IMR-90 (cell line): ENCODE data around the gene CTDSP2. TPM values are rescaled to one million over a fixed set of nuclear protein-coding genes. Genes with fewer than 3 reads are reported as not detected.

ENCODE experiments used
- ATAC-seq: fragments of 200-7000 bp; cut with Tn5 transposase; 2 replicates; pipeline ENCODE4 v1.9.1; 2020; ENCODE audit warnings: low read depth, mild to moderate bottlenecking, moderate library complexity
- BruUV-seq: library from RNA; stranded (reverse); fragments of 400-500 nt; replicated peaks from 2 replicates; lab custom pipeline; 2021; lab: Mats Ljungman, UMichigan
- CTCF ChIA-PET: fragments of 300-600 bp; formaldehyde crosslinking; extraction: SDS; loops from one replicate; lab custom pipeline; 2021; ENCODE audit warnings: antibody characterized with exemption; lab: Yijun Ruan, JAX
- POLR2A ChIA-PET: fragments of 300-600 bp; sonication (Branson Sonifier 250); formaldehyde crosslinking; loops from one replicate; lab custom pipeline; 2022; ENCODE audit warnings: antibody characterized with exemption; ENCODE audit not compliant: unreplicated experiment; lab: Charles Lee
- DNase-seq: peaks from one replicate; pipeline ENCODE4 v3.0.0; 2013
- H2AFZ ChIP-seq: replicated peaks from 2 replicates; pipeline ENCODE3; 2013; ENCODE audit warnings: low read length, mild to moderate bottlenecking; ENCODE audit not compliant: poor library complexity
- H2AK5ac ChIP-seq: 2 replicates; pipeline ENCODE4 v1.6.1; 2013; ENCODE audit warnings: low read depth, low read length, inconsistent platforms
- H2AK9ac ChIP-seq: replicated peaks from 2 replicates; pipeline ENCODE3; 2013; ENCODE audit warnings: mild to moderate bottlenecking, low read depth, low read length, moderate library complexity; ENCODE audit not compliant: poor library complexity
- H2BK120ac ChIP-seq: 2 replicates; pipeline ENCODE4 v1.6.1; 2013; ENCODE audit warnings: low read depth, low read length, inconsistent platforms
- H2BK15ac ChIP-seq: 3 replicates; pipeline ENCODE4 v1.6.1; 2013; ENCODE audit warnings: low read depth, low read length, inconsistent platforms
- H2BK20ac ChIP-seq: 2 replicates; pipeline ENCODE4 v1.6.1; 2013; ENCODE audit warnings: low read depth, mild to moderate bottlenecking, inconsistent platforms, low read length, moderate library complexity
- H2BK5ac ChIP-seq: 2 replicates; pipeline ENCODE4 v1.6.1; 2013; ENCODE audit warnings: mild to moderate bottlenecking, low read depth, low read length, inconsistent platforms; ENCODE audit not compliant: poor library complexity, severe bottlenecking
- H3K14ac ChIP-seq: replicated peaks from 2 replicates; pipeline ENCODE4 v1.6.1; 2013; ENCODE audit warnings: low read depth, low read length, inconsistent platforms
- H3K18ac ChIP-seq: 2 replicates; pipeline ENCODE4 v1.6.1; 2013; ENCODE audit warnings: low read depth, low read length, control low read depth
- H3K23ac ChIP-seq: 2 replicates; pipeline ENCODE4 v1.6.1; 2013; ENCODE audit warnings: low read depth, low read length, inconsistent platforms
- H3K27ac ChIP-seq: 2 replicates; pipeline ENCODE4 v1.5.1; 2013; ENCODE audit warnings: mild to moderate bottlenecking, control low read depth, low read length; ENCODE audit not compliant: insufficient read depth
- H3K27me3 ChIP-seq: 2 replicates; pipeline ENCODE4 v1.6.1; 2013; ENCODE audit warnings: low read length; ENCODE audit not compliant: control insufficient read depth, insufficient read depth
- H3K36me3 ChIP-seq: 2 replicates; pipeline ENCODE4 v1.6.1; 2013; ENCODE audit warnings: low read length, mixed read lengths; ENCODE audit not compliant: control insufficient read depth, insufficient read depth
- H3K4ac ChIP-seq: 2 replicates; pipeline ENCODE4 v1.6.1; 2013; ENCODE audit warnings: low read depth, low read length, inconsistent platforms
- H3K4me1 ChIP-seq: 2 replicates; pipeline ENCODE4 v1.6.1; 2013; ENCODE audit warnings: low read length, mixed read lengths; ENCODE audit not compliant: control insufficient read depth, insufficient read depth
- H3K4me2 ChIP-seq: 2 replicates; pipeline ENCODE4 v1.6.1; 2013; ENCODE audit warnings: low read depth, mild to moderate bottlenecking, control low read depth, low read length, moderate library complexity
- H3K4me3 ChIP-seq: 2 replicates; pipeline ENCODE4 v1.5.1; 2013; ENCODE audit warnings: low read depth, mild to moderate bottlenecking, control low read depth, low read length, moderate library complexity; ENCODE audit not compliant: insufficient read depth
- H3K56ac ChIP-seq: 2 replicates; pipeline ENCODE4 v1.6.1; 2013; ENCODE audit warnings: low read length, inconsistent platforms; ENCODE audit not compliant: insufficient read depth; ENCODE audit errors: extremely low read depth
- H3K79me1 ChIP-seq, 2 experiments: 2 replicates each; pipeline ENCODE4 v1.6.1; 2013; ENCODE audit warnings: low read length in 2 of 2, inconsistent platforms in 1 of 2, low read depth in 1 of 2
- H3K9ac ChIP-seq: 2 replicates; pipeline ENCODE4 v1.6.1; 2013; ENCODE audit warnings: low read depth, low read length, control low read depth
- H3K9me1 ChIP-seq: 2 replicates; pipeline ENCODE4 v1.6.1; 2013; ENCODE audit warnings: low read length, inconsistent platforms; ENCODE audit not compliant: insufficient read depth
- H3K9me3 ChIP-seq: 2 replicates; pipeline ENCODE4 v1.6.1; 2013; ENCODE audit warnings: low read length; ENCODE audit not compliant: control insufficient read depth, insufficient read depth
- H4K20me1 ChIP-seq: 2 replicates; pipeline ENCODE4 v1.6.1; 2013; ENCODE audit warnings: low read length, inconsistent platforms; ENCODE audit not compliant: insufficient read depth
- H4K5ac ChIP-seq: 2 replicates; pipeline ENCODE4 v1.6.1; 2013; ENCODE audit warnings: mild to moderate bottlenecking, low read depth, low read length, control low read depth
- H4K8ac ChIP-seq, 2 experiments: 2 replicates each; pipeline ENCODE4 v1.6.1; 2013; ENCODE audit warnings: low read depth in 2 of 2, low read length in 2 of 2, control low read depth in 1 of 2, inconsistent platforms in 1 of 2
- H4K91ac ChIP-seq: 2 replicates; pipeline ENCODE4 v1.6.1; 2013; ENCODE audit warnings: low read depth, low read length, inconsistent platforms; ENCODE audit not compliant: insufficient read depth
- NFE2L2 ChIP-seq: fragments of 150-350 bp; IDR thresholded peaks from 2 replicates; pipeline ENCODE4 v1.6.1; 2016; ENCODE audit warnings: low read depth, mild to moderate bottlenecking, low read length
- RFX5 ChIP-seq: IDR thresholded peaks from 2 replicates; pipeline ENCODE4 v1.8.0; 2012; ENCODE audit warnings: low read depth, mild to moderate bottlenecking, low read length, moderate library complexity
- whole genome bisulfite sequencing, 2 experiments: methylation state at CpG; one replicate each; pipeline versions ENCODE4 v1.1.5 to v1.1.7; 2013; ENCODE audit warnings: missing lambda C conversion rate in 2 of 2; ENCODE audit not compliant: insufficient read length in 1 of 2; ENCODE audit errors: extremely low coverage in 2 of 2; 5-methylcytosine and 5-hydroxymethylcytosine counted together
- dilution Hi-C: fragments of 300-500 bp; cut with HindIII; formaldehyde crosslinking; loops from one replicate; pipeline ENCODE4 v1.14.3; 2018; ENCODE audit warnings: low sequenced_read_pairs; ENCODE audit not compliant: unreplicated experiment
- in situ Hi-C: fragments of 300-500 bp; cut with MboI; formaldehyde crosslinking; loops from 3 replicates; pipeline ENCODE4 v1.14.3; 2019; ENCODE audit warnings: low sequenced_read_pairs, inconsistent platforms, mixed read lengths
- intact Hi-C: fragments of 100-400 bp; cut with micrococcal nuclease; formaldehyde crosslinking; loops from 2 replicates; pipeline ENCODE4 v1.10.0; 2022
- polyA plus RNA-seq, 3 experiments: library from polyadenylated mRNA; depleted of rRNA; stranded (reverse); fragments of >200 nt; gene quantifications; 2 replicates each; pipeline ENCODE4 v1.2.3, GENCODE V29; 2012; ENCODE audit warnings: low replicate concordance in 1 of 3
- total RNA-seq: library from RNA; depleted of rRNA; stranded (reverse); fragments of >200 nt; gene quantifications from 2 replicates; pipeline ENCODE4 v1.2.3, GENCODE V29; 2012

Gene CTDSP2
- total and polyA plus RNA-seq, 2 of the 4 experiments (the other 2 are of a cell fraction) = 114 to 156 TPM

- no peak overlapping the region for H3K14ac ChIP-seq
- H3K27me3 ChIP-seq = no peaks in the 10 kb centered on the region; the same call in 1 of the 2 replicates
- no peak overlapping the region for H3K18ac ChIP-seq
- no peaks in the 10 kb centered on the region for H4K20me1 ChIP-seq
- H2AK5ac ChIP-seq = no peak overlapping the region
- in situ Hi-C loops = no loop called here
- ChIA-PET POLR2A (no interaction called here), CTCF (interaction anchor here (1.2 kb wide), 1 partner anchor 43 kb away, joined by 3 read pairs; no protein-coding TSS in a partner anchor)
- dilution Hi-C loops = no loop called here
- no peak overlapping the region for H4K5ac ChIP-seq
- no peak overlapping the region for H4K91ac ChIP-seq
- H3K27ac ChIP-seq = no peak overlapping the region
- no peak overlapping the region for H3K56ac ChIP-seq
- H2AK9ac ChIP-seq = peak overlapping the region; percentile 52
- H2BK5ac ChIP-seq = no peak overlapping the region
- ATAC-seq (no peak), DNase-seq (no peak)
- no peaks in the 10 kb centered on the region for H3K36me3 ChIP-seq
- peaks cover 0 to 3% of the 10 kb centered on the region in 2 experiments; a peak in 1 of 4 replicates for H3K79me1 ChIP-seq
- H3K4me1 ChIP-seq = peaks cover 3% of the 10 kb centered on the region
- no peak overlapping the region for H2BK20ac ChIP-seq
- H3K9me3 ChIP-seq = peaks cover 3% of the 10 kb centered on the region
- intact Hi-C loops = no loop called here
- WGBS, 2 experiments = 100% methylated on average over 1 of the region's 1 CpG; no CpG with 5 or more reads in 1 of the 2 experiments
- 0 out of 2 replicates have a peak, but pooled peaks cover 5% of the 10 kb centered on the region for H3K9me1 ChIP-seq
- H3K4me3 ChIP-seq = no peak overlapping the region
- no TSS peak for BruUV-seq
- H3K4ac ChIP-seq = peak overlapping the region; percentile 10; the same call in 1 of the 2 replicates
- no peak overlapping the region for H2AFZ ChIP-seq
- H3K4me2 ChIP-seq = no peak overlapping the region
- no peak overlapping the region for H4K8ac ChIP-seq
- H2BK120ac ChIP-seq = no peak overlapping the region
- no peak overlapping the region; the same call in 2 of the 3 replicates for H2BK15ac ChIP-seq
- H3K9ac ChIP-seq = no peak overlapping the region
- TF ChIP-seq NFE2L2 = peak; percentile 43; the same call in 1 of the 2 replicates
- no peak for TF ChIP-seq RFX5
- H3K23ac ChIP-seq = no peak overlapping the region
Observed at GRCh38 chr12:57851552-57851951, 5.0 kb upstream of the CTDSP2 start.
